CD4-positive, CD25-positive, alpha-beta regulatory T cell (primary cell): ENCODE measurements around the gene ZFP57. TPM values are rescaled to one million over a fixed set of nuclear protein-coding genes. Genes with fewer than 3 reads are reported as not detected.

Source experiments
- ATAC-seq, 2 donors: fragments of 150-1000 bp; cut with Tn5 transposase; one replicate each; pipeline ENCODE4 v1.10.0; 2021; ENCODE audit warnings: low read depth in 2 of 2, moderate number of reproducible peaks in 2 of 2, moderate library complexity in 1 of 2
- DNase-seq, 3 donors: peaks; one replicate each; pipeline versions ENCODE4 v3.0.0 to v3.0.0-alpha.2; 2012 to 2022; ENCODE audit warnings: mixed read lengths in 1 of 3
- H3K27ac ChIP-seq: one replicate; pipeline ENCODE4 v1.7.0; 2013; ENCODE audit warnings: mild to moderate bottlenecking, low read length; ENCODE audit not compliant: insufficient read depth, poor library complexity, severe bottlenecking
- H3K27me3 ChIP-seq: one replicate; pipeline ENCODE4 v1.7.0; 2013; ENCODE audit warnings: low read length; ENCODE audit not compliant: control insufficient read depth, insufficient read depth
- H3K36me3 ChIP-seq: one replicate; pipeline ENCODE4 v1.7.0; 2013; ENCODE audit warnings: mild to moderate bottlenecking, low read length, moderate library complexity; ENCODE audit not compliant: control insufficient read depth, insufficient read depth
- H3K4me1 ChIP-seq: 2 replicates; pipeline ENCODE4 v1.7.0; 2013; ENCODE audit warnings: mild to moderate bottlenecking, low read length; ENCODE audit not compliant: insufficient read depth, control insufficient read depth, poor library complexity, severe bottlenecking
- H3K4me3 ChIP-seq: one replicate; pipeline ENCODE4 v1.7.0; 2013; ENCODE audit warnings: low read depth, mild to moderate bottlenecking, low read length, moderate library complexity
- H3K9me3 ChIP-seq, 2 experiments: 1 replicate in 1 of 2; 2 replicates in 1 of 2; pipeline ENCODE4 v1.7.0; 2013; ENCODE audit warnings: low read length in 2 of 2, mild to moderate bottlenecking in 1 of 2, moderate library complexity in 1 of 2; ENCODE audit not compliant: control insufficient read depth in 2 of 2
- H3K27ac Mint-ChIP-seq, 3 donors: one replicate each; pipeline ENCODE4 v1.8.0; 2020 to 2022; ENCODE audit warnings: mild to moderate bottlenecking in 3 of 3, mixed read lengths in 3 of 3, moderate library complexity in 2 of 3
- H3K27me3 Mint-ChIP-seq: one replicate; pipeline ENCODE4 v1.8.0; 2022; ENCODE audit warnings: mild to moderate bottlenecking, mixed read lengths
- H3K36me3 Mint-ChIP-seq: one replicate; pipeline ENCODE4 v1.8.0; 2020; ENCODE audit warnings: mixed read lengths
- H3K4me1 Mint-ChIP-seq, 4 donors: one replicate each; pipeline ENCODE4 v1.8.0; 2020 to 2022; ENCODE audit warnings: mixed read lengths in 4 of 4, mild to moderate bottlenecking in 1 of 4
- H3K4me3 Mint-ChIP-seq, 4 donors: one replicate each; pipeline ENCODE4 v1.8.0; 2020 to 2022; ENCODE audit warnings: mild to moderate bottlenecking in 4 of 4, mixed read lengths in 4 of 4, moderate library complexity in 3 of 4
- H3K9me3 Mint-ChIP-seq, 7 donors: one replicate each; pipeline ENCODE4 v1.8.0; 2020 to 2022; ENCODE audit warnings: mixed read lengths in 7 of 7, mild to moderate bottlenecking in 3 of 7, moderate library complexity in 2 of 7
- polyA plus RNA-seq, 4 donors: library from polyadenylated mRNA; unstranded; fragments of 300-500 nt; fragmentation: Illumina TruSeq; gene quantifications; one replicate each; pipeline ENCODE4 v1.2.3, GENCODE V29; 2021
- total RNA-seq: library from RNA; stranded (reverse); gene quantifications from one replicate; pipeline ENCODE4 v1.2.3, GENCODE V29; 2022

The ZFP57 gene
- total and polyA plus RNA-seq, 5 donors from 2014 or later, result 1.0 to 4.8 (median 2.4) TPM; not detected in 2

DNA sequence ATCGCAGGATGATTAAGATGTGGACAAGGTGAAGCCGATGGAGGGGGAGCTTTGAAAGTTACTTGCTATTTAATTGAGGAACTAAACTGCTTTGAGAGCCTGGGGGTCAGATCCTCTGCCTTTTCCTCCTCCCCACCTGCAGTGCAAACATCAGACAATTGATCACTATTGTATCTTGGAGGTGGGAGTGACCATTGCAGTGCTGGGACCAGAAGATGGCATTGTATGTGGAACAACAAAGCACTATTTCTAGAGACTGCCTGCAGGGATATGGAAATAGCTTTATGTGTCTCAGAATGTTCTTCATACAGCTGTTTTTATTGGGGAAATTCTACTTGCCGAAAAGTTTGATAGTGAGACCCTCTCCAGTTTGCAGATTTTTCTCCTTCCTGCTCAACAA is 19.9 kb downstream of the ZFP57 start:
- H3K27ac Mint-ChIP-seq, result no peak overlapping the region
- no peaks in the 10 kb centered on the region for H3K4me1 ChIP-seq
- H3K9me3 Mint-ChIP-seq, result peaks cover 0 to 2% (median 0%) of the 10 kb centered on the region in 7 donors
- peaks cover 12% of the 10 kb centered on the region for H3K27me3 ChIP-seq
- H3K27me3 Mint-ChIP-seq, result peaks cover 51% of the 10 kb centered on the region
- no peaks in the 10 kb centered on the region for H3K36me3 Mint-ChIP-seq
- no peak overlapping the region for H3K4me3 Mint-ChIP-seq
- ATAC-seq (no peak), DNase-seq (no peak)
- no peaks in the 10 kb centered on the region for H3K9me3 ChIP-seq
- H3K36me3 ChIP-seq, result no peaks in the 10 kb centered on the region
- H3K4me3 ChIP-seq, result no peak overlapping the region
- no peaks in the 10 kb centered on the region for H3K4me1 Mint-ChIP-seq
- H3K27ac ChIP-seq, result no peak overlapping the region

DNA sequence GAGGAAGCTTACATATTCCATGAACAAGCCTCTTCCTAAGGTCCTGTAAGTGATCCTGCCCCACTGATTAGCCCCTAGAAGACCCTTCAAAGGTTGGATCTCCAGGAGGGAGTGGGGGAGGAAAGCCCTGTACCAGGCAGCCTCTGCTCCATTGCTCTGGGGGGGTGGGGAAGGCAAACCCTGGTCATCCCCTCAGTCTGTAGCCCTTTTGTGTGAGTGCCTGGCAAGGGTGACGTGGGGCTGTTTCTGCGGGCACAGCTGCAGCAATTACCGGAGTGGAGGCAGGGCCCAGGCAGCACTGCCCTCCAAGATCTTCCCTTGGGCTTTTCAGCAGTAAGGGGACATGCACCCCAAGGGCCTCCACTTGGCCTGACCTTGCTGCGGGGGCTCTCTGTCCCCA is 24.2 kb downstream of the ZFP57 start, which contains the start of gene MOG:
Gene MOG (plus strand): TSS at position 295 of the 400 bp plus-strand sequence. CDS start 118 bp downstream, outside the sequence.
- ATAC-seq, result no peak
- no peak within 1 kb of the TSS for H3K4me3 Mint-ChIP-seq

DNA sequence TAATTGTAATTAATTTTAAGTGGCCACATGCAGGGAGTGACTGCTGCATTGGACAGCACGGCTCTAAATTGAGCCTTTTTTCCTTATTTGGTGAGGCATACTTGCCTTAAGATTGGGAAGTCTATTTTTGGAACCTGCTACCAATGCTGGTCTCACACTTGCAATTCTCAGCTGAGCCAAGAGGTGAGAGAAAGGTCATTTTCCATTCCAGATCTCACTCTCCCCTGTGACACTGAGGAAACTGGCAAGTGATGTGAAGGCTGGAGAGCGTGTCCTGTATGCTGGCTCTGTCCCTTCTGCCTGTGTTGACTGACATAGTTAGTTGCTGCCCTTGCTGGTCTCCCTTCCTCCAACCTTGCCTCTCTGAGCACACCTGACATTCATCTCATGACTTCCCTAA is 24.8 kb downstream of the ZFP57 start:
- H3K36me3 ChIP-seq, result no peaks in the 10 kb centered on the region
- no peak overlapping the region for H3K27ac ChIP-seq
- no peak overlapping the region for H3K27ac Mint-ChIP-seq
- no peaks in the 10 kb centered on the region for H3K9me3 Mint-ChIP-seq
- H3K27me3 ChIP-seq, result peaks cover 14% of the 10 kb centered on the region
- peaks cover 6% of the 10 kb centered on the region for H3K4me1 ChIP-seq
- ATAC-seq (no peak), DNase-seq (no peak)
- no peaks in the 10 kb centered on the region for H3K36me3 Mint-ChIP-seq
- peaks cover 2 to 10% (median 6%) of the 10 kb centered on the region in 4 donors for H3K4me1 Mint-ChIP-seq
- H3K4me3 Mint-ChIP-seq, result no peak overlapping the region
- no peak overlapping the region for H3K4me3 ChIP-seq
- no peaks in the 10 kb centered on the region for H3K9me3 ChIP-seq
- peaks cover 33% of the 10 kb centered on the region for H3K27me3 Mint-ChIP-seq

More for the DNA sequence above, 24.2 kb downstream of the ZFP57 start, which contains the start of gene MOG:
- Histone ChIP-seq H3K27ac (no peak within 1 kb of the TSS), H3K4me1 (peaks cover 6% of the 10 kb centered on the region), H3K9me3 (no peaks in the 10 kb centered on the region), H3K27me3 (peaks cover 17% of the 10 kb centered on the region), H3K4me3 (no peak within 1 kb of the TSS), H3K36me3 (no peaks in the 10 kb centered on the region)
- H3K27ac Mint-ChIP-seq, result no peak within 1 kb of the TSS
- peaks cover 0 to 5% (median 1%) of the 10 kb centered on the region in 4 donors for H3K4me1 Mint-ChIP-seq
- H3K36me3 Mint-ChIP-seq, result no peaks in the 10 kb centered on the region
- DNase-seq, result no peak
- peaks cover 37% of the 10 kb centered on the region for H3K27me3 Mint-ChIP-seq
- peaks cover 0 to 2% (median 0%) of the 10 kb centered on the region in 7 donors for H3K9me3 Mint-ChIP-seq

DNA sequence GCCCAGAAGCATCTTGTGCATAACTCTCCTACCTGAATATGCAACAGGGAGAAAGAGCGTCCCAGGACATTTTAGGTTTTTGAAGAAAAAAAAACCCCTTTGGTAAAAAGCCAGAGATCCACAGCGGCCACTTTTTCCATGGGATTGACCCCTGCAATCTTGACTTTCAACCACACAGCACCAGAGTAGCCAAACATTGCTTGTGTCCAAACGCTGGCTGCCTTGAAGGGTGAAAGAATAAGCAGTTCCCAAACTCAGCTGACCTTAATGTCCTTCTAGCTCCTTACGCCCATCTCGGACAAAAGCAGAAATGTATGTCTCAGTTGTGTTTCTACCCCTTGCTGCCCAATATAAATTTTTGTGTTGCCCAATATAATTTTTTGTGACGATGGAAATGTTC is 25.3 kb downstream of the ZFP57 start:
- Mint-ChIP-seq H3K4me3 (no peak overlapping the region), H3K36me3 (no peaks in the 10 kb centered on the region), H3K4me1 (peaks cover 2 to 10% (median 6%) of the 10 kb centered on the region in 4 donors), H3K27ac (no peak overlapping the region), H3K9me3 (no peaks in the 10 kb centered on the region), H3K27me3 (peaks cover 32% of the 10 kb centered on the region)
- no peaks in the 10 kb centered on the region for H3K36me3 ChIP-seq
- H3K4me3 ChIP-seq, result no peak overlapping the region
- no peaks in the 10 kb centered on the region for H3K9me3 ChIP-seq
- peaks cover 12% of the 10 kb centered on the region for H3K27me3 ChIP-seq
- no peak for ATAC-seq
- H3K27ac ChIP-seq, result no peak overlapping the region
- no peak for DNase-seq
- H3K4me1 ChIP-seq, result peaks cover 6% of the 10 kb centered on the region

DNA sequence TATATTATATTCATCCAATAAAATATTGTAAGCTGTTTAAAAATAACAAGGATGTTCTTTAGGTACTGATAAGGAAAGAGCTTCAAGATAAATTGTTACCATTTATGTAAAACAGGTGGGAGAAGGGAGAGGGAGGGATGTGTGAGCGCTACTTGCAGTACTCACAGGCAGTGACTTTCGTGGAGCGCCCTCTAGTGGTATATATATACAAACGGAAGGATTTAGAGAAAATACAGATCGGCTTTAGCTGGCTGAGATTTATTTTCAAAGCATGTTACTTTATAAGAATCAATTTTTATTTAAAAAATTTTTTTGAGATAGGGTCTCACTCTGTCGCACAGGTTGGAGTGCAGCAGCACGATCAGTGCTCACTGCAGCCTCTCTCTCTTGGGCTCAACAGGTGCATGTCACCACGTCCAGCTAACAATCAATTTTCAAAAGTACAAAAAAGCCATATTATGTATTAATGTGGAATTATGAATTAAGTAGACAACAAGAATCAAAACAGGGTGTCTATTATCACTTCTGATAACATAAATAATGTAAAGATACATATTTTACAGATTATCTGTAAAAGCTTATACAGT is 27.4 kb downstream of the ZFP57 start:
- H3K27ac Mint-ChIP-seq, result no peak overlapping the region

DNA sequence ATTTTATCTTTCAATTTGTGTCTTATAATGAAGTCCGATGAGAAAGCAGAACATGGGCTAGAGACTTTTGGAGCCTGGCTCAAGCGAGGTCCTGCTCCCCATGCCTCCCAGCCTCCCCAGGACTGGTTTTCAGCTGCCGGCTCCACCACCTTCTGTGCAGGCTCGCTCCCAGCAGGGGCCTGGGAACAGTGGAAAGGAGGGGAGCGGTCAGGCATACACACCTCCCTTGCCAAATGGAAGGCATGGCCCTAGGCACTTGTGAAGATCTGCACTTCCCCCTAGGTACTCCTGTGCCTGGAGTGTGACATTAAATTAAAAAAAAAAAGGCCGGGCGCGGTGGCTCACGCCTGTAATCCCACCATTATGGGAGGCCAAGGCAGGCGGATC is 28.8 kb downstream of the ZFP57 start:
- Histone ChIP-seq H3K27me3 (peaks cover 10% of the 10 kb centered on the region), H3K36me3 (no peaks in the 10 kb centered on the region), H3K9me3 (no peaks in the 10 kb centered on the region), H3K4me3 (no peak overlapping the region), H3K27ac (no peak overlapping the region), H3K4me1 (peaks cover 17% of the 10 kb centered on the region)
- Mint-ChIP-seq H3K9me3 (no peaks in the 10 kb centered on the region), H3K27me3 (peaks cover 15% of the 10 kb centered on the region), H3K4me3 (no peak overlapping the region), H3K36me3 (no peaks in the 10 kb centered on the region), H3K27ac (no peak overlapping the region), H3K4me1 (peaks cover 4 to 21% (median 17%) of the 10 kb centered on the region in 4 donors)
- ATAC-seq, result no peak
- DNase-seq, result no peak

More for the DNA sequence above, 27.4 kb downstream of the ZFP57 start:
- no peaks in the 10 kb centered on the region for H3K36me3 Mint-ChIP-seq
- no peak overlapping the region for H3K4me3 ChIP-seq
- peaks cover 17% of the 10 kb centered on the region for H3K4me1 ChIP-seq
- H3K4me1 Mint-ChIP-seq, result peaks cover 4 to 21% (median 17%) of the 10 kb centered on the region in 4 donors
- no peaks in the 10 kb centered on the region for H3K9me3 Mint-ChIP-seq
- no peaks in the 10 kb centered on the region for H3K9me3 ChIP-seq
- H3K27me3 ChIP-seq, result peaks cover 12% of the 10 kb centered on the region
- DNase-seq (peak; percentile 40 to 82 (median 69)), ATAC-seq (no peak)
- no peaks in the 10 kb centered on the region for H3K36me3 ChIP-seq
- peak overlapping the region in 1 of 4 donors; percentile 61 for H3K4me3 Mint-ChIP-seq
- H3K27ac ChIP-seq, result no peak overlapping the region
- peaks cover 21% of the 10 kb centered on the region for H3K27me3 Mint-ChIP-seq

DNA sequence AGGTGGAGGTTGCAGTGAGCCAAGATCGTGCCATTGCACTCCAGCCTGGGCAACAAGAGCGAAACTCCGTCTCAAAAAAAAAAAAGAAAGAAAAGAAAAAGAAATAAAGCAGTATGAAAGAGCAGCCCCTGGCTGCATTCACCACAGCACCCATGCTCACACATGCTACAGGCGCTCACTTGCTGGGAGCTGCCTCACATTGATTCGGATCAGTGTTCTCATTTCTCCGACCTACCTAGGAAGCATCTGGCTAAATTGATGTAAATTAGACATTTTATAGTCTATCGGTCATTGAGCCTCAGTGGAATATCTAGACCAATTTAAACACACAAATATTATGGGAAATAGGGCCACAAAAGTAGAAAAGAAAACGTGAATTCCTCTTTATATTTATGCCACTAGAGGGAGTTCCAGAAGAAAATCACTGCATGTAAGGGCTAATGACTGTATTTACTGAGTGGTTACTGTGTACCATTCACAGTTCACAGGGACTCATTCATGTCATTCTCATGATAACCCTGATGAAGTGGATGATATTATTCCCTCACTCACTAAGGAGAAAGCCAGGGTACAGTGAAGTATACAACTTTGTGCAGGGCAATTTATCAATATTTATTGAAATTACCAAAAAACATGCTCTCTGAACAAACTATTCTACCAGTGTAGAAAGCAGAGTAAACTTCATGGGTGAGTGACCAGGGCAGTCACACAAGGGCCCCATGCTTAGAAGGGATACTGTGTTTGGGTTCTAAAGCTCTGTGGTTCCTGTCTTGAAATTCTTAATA is 29.3 kb downstream of the ZFP57 start:
- no peak overlapping the region for H3K4me3 ChIP-seq
- no peaks in the 10 kb centered on the region for H3K9me3 ChIP-seq
- peak overlapping the region in 1 of 3 donors; percentile 9 for H3K27ac Mint-ChIP-seq
- peak overlapping the region in 2 of 4 donors; percentile 16 to 56 for H3K4me3 Mint-ChIP-seq
- no peaks in the 10 kb centered on the region for H3K36me3 ChIP-seq
- peaks cover 8% of the 10 kb centered on the region for H3K27me3 ChIP-seq
- no peak overlapping the region for H3K27ac ChIP-seq
- DNase-seq (peak in 2 of 3 donors; percentile 51 to 61), ATAC-seq (no peak)
- peaks cover 14% of the 10 kb centered on the region for H3K27me3 Mint-ChIP-seq
- peaks cover 17% of the 10 kb centered on the region for H3K4me1 ChIP-seq
- no peaks in the 10 kb centered on the region for H3K36me3 Mint-ChIP-seq
- H3K4me1 Mint-ChIP-seq, result peaks cover 4 to 21% (median 17%) of the 10 kb centered on the region in 4 donors
- H3K9me3 Mint-ChIP-seq, result no peaks in the 10 kb centered on the region
